ENCODE results near the gene GDF9.

DNA sequence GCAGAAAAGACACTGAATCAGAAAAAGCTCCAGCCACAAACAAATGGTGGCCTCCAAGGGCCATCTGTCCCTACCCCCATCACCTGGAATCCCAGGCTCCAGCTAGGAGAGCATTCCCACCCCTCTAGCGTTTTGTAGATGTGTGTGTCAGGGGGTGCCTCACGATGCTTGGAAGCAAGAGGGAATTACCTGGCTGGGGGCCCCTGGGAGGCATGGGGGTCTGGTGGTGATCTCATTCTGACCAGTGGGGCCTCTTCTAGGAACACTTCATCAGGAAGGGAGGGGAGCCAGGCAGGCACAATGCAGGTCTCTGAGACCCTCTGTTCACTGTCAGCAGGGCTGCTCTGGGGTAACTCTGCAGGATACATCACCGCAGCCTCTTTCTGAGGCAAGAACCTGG lies 41.8 kb downstream of the GDF9 start:
- TF ChIP-seq CTCF (IDR thresholded peaks at IDR 0.05; ENCODE audit: insufficient read depth, low read length) (no peak), POLR2AphosphoS5 (IDR thresholded peaks at IDR 0.05; ENCODE audit: low read depth) (no peak), REST (IDR thresholded peaks at IDR 0.05; ENCODE audit: insufficient replicate concordance, low read depth) (no peak), GABPA (IDR thresholded peaks at IDR 0.05; ENCODE audit: low read depth) (no peak)
